ENCODE data around the gene BASP1. TPM values are rescaled to one million over a fixed set of nuclear protein-coding genes. Genes with fewer than 3 reads are reported as not detected.

The BASP1 gene
- total RNA-seq = 92.2 and 249 TPM in 2 replicates

GRCh38 chr5:17217493-17218352, at the start of gene BASP1:
Gene BASP1 (plus strand): TSS chr5:17217631. CDS start chr5:17275217, 57,586 bp downstream.

